Prostate gland (tissue), 2 donors: ENCODE results near the gene MFN2. TPM values are rescaled to one million over a fixed set of nuclear protein-coding genes. Genes with fewer than 3 reads are reported as not detected.

Experiments
- DNase-seq: peaks from one replicate; pipeline ENCODE4 v3.0.0-alpha.2; 2019; ENCODE audit warnings: low spot score
- H3K27ac ChIP-seq, 2 donors: fragments of 200-600 bp; sonication (generic); 2 replicates each; pipeline ENCODE4 v1.5.1; 2017 to 2019
- H3K27me3 ChIP-seq: fragments of 200-600 bp; sonication (generic); replicated peaks from 2 replicates; pipeline ENCODE4 v1.5.1; 2019; ENCODE audit not compliant: insufficient read depth
- H3K36me3 ChIP-seq, 2 donors: fragments of 200-600 bp; sonication (generic); 1 replicate in 1 of 2; 2 replicates in 1 of 2; pipeline versions ENCODE4 v1.5.1 to v1.8.1; 2017 to 2019
- H3K4me1 ChIP-seq: fragments of 200-600 bp; sonication (generic); replicated peaks from 2 replicates; pipeline ENCODE4 v1.5.1; 2019
- H3K4me3 ChIP-seq, 2 donors: fragments of 200-600 bp; sonication (generic); 2 replicates each; pipeline ENCODE4 v1.5.1; 2017 to 2019
- H3K9me3 ChIP-seq: fragments of 200-600 bp; sonication (generic); 2 replicates; pipeline ENCODE4 v1.5.1; 2017
- POLR2A ChIP-seq: fragments of 450-650 bp; IDR thresholded peaks from one replicate; pipeline ENCODE4 v1.6.1; 2016; ENCODE audit warnings: antibody characterized with exemption, mild to moderate bottlenecking
- POLR2AphosphoS5 ChIP-seq: sonication (generic); formaldehyde crosslinking; IDR thresholded peaks from one replicate; pipeline ENCODE4 v1.6.1; 2017; ENCODE audit warnings: antibody characterized with exemption
- WGBS: methylation state at CpG from one replicate; pipeline ENCODE4 v1.1.5; 2018; 5-methylcytosine and 5-hydroxymethylcytosine counted together
- intact Hi-C: fragments of 100-400 bp; cut with DNase I; formaldehyde crosslinking; loops from one replicate; pipeline ENCODE4 v1.14.2; 2022
- total RNA-seq, 2 donors: library from RNA; depleted of rRNA; stranded (reverse); fragments of >200 nt; gene quantifications; one replicate each; pipeline ENCODE4 v1.1.0, GENCODE V29; 2016
- TF ChIP-seq, protein P1 (sequence below), 4 experiments: fragments of 200-600 bp in 2 of 4; fragments of 450-650 bp in 2 of 4; sonication (generic) in 2 of 4; IDR thresholded peaks; 1 replicate in 3 of 4; 2 replicates in 1 of 4; pipeline ENCODE4 v1.5.1; 2016 to 2019; ENCODE audit warnings: antibody characterized with exemption in 4 of 4, mild to moderate bottlenecking in 2 of 4, moderate library complexity in 2 of 4

Gene MFN2
- total RNA-seq, 2 donors from 2014 or later = 55.0 to 92.4 TPM

GRCh38 chr1:11960715-11961114 lies 19.5 kb upstream of the MFN2 start:
- WGBS = 64% methylated on average over 6 of the region's 6 CpGs
- H3K36me3 ChIP-seq = peaks cover 2 to 6% of the 10 kb centered on the region in 2 donors
- H3K4me1 ChIP-seq = no peaks in the 10 kb centered on the region
- H3K4me3 ChIP-seq = no peak overlapping the region
- TF ChIP-seq, protein P1, sequence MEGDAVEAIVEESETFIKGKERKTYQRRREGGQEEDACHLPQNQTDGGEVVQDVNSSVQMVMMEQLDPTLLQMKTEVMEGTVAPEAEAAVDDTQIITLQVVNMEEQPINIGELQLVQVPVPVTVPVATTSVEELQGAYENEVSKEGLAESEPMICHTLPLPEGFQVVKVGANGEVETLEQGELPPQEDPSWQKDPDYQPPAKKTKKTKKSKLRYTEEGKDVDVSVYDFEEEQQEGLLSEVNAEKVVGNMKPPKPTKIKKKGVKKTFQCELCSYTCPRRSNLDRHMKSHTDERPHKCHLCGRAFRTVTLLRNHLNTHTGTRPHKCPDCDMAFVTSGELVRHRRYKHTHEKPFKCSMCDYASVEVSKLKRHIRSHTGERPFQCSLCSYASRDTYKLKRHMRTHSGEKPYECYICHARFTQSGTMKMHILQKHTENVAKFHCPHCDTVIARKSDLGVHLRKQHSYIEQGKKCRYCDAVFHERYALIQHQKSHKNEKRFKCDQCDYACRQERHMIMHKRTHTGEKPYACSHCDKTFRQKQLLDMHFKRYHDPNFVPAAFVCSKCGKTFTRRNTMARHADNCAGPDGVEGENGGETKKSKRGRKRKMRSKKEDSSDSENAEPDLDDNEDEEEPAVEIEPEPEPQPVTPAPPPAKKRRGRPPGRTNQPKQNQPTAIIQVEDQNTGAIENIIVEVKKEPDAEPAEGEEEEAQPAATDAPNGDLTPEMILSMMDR (IDR thresholded peaks at IDR 0.05) = no peak
- TF ChIP-seq POLR2A (no peak), POLR2AphosphoS5 (no peak)
- peak overlapping the region; percentile 19 to 42 for H3K27ac ChIP-seq
- intact Hi-C loops = no loop called here
- DNase-seq = no peak
- no peaks in the 10 kb centered on the region for H3K27me3 ChIP-seq
- H3K9me3 ChIP-seq = no peaks in the 10 kb centered on the region

GRCh38 chr1:11961230-11961629 lies 19.0 kb upstream of the MFN2 start:
- no peaks in the 10 kb centered on the region for H3K9me3 ChIP-seq
- WGBS = 7% methylated on average over 4 of the region's 4 CpGs
- no peak overlapping the region for H3K4me3 ChIP-seq
- no peaks in the 10 kb centered on the region for H3K4me1 ChIP-seq
- H3K27ac ChIP-seq = peak overlapping the region; percentile 19 to 42
- intact Hi-C loops = no loop called here
- TF ChIP-seq, protein P1 (IDR thresholded peaks at IDR 0.05) = no peak
- peak; percentile 78 for TF ChIP-seq POLR2AphosphoS5
- DNase-seq = peak; percentile 31
- no peaks in the 10 kb centered on the region for H3K27me3 ChIP-seq
- H3K36me3 ChIP-seq = peaks cover 5 to 6% of the 10 kb centered on the region in 2 donors

GRCh38 chr1:11963622-11964021 lies 16.6 kb upstream of the MFN2 start:
- 90% methylated on average over 3 of the region's 3 CpGs for WGBS
- Histone ChIP-seq H3K27me3 (no peaks in the 10 kb centered on the region), H3K4me1 (no peaks in the 10 kb centered on the region), H3K36me3 (peaks cover 0 to 3% of the 10 kb centered on the region in 2 donors), H3K27ac (no peak overlapping the region), H3K4me3 (no peak overlapping the region), H3K9me3 (no peaks in the 10 kb centered on the region)
- no peak for TF ChIP-seq POLR2AphosphoS5
- TF ChIP-seq POLR2A = no peak
- TF ChIP-seq, protein P1 (IDR thresholded peaks at IDR 0.05) = no peak
- intact Hi-C loops = no loop called here
- no peak for DNase-seq

GRCh38 chr1:11964656-11965055 lies 15.6 kb upstream of the MFN2 start:
- H3K4me3 ChIP-seq = no peak overlapping the region
- H3K4me1 ChIP-seq = no peaks in the 10 kb centered on the region
- TF ChIP-seq POLR2AphosphoS5 = no peak
- DNase-seq = no peak
- H3K36me3 ChIP-seq = peaks cover 0 to 2% of the 10 kb centered on the region in 2 donors
- H3K27me3 ChIP-seq = no peaks in the 10 kb centered on the region
- H3K9me3 ChIP-seq = no peaks in the 10 kb centered on the region
- H3K27ac ChIP-seq = no peak overlapping the region
- intact Hi-C loops = loop anchor here (5.0 kb wide), 1 partner anchor 122 kb away; no protein-coding TSS in a partner anchor
- WGBS = 91% methylated on average over 12 of the region's 12 CpGs

DNA sequence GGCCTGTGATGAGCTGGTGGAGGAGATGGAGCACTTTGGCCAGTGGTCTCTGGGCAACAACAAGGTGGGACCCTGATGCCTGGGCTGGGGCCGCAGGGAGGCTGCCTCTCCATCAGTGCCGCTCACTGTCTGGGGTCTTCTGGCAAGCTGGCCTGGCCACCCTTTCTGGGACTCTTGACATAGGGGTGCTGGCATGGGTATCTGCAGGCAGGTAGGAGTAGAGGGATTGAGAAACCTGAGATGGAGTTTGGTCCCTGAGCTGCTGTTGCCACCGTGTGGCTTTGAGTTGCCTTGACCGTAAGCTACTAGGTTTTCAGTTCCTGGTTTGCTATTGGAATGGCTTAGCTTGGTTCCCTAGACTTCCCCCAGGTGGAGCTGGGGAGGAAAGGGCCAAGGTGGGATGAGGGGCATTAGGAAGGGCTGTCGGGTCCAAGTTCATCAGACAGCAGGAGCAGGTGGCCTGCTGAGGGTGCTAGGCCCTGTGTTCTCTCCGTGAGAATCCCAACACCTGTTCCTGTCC lies 13.2 kb upstream of the MFN2 start:
- Histone ChIP-seq H3K4me3 (no peak overlapping the region), H3K27me3 (no peaks in the 10 kb centered on the region), H3K4me1 (no peaks in the 10 kb centered on the region), H3K27ac (no peak overlapping the region), H3K36me3 (peaks cover 0 to 2% of the 10 kb centered on the region in 2 donors), H3K9me3 (no peaks in the 10 kb centered on the region)
- TF ChIP-seq POLR2AphosphoS5 (peak; percentile 6), POLR2A (no peak)
- TF ChIP-seq, protein P1 (IDR thresholded peaks at IDR 0.05) = peak in 2 of 4 experiments; percentile 52 to 74
- intact Hi-C loops = loop anchor here (5.0 kb wide), 1 partner anchor 125 kb away; no protein-coding TSS in a partner anchor
- DNase-seq = peak; percentile 40
- 55% methylated on average over 6 of the region's 6 CpGs for WGBS
